Measurements from ENCODE around the gene CCDC186.

CCDC186 gene

GRCh38 chr10:114173921-114174694 is at the start of gene CCDC186:
CCDC186 (minus strand) TSS chr10:114174203; CDS start chr10:114163268, 10,935 bp downstream.
- DNase-seq (ENCODE audit: low read depth): peak; percentile 87
- no peak for TF ChIP-seq CTCF (IDR thresholded peaks at IDR 0.05; ENCODE audit: low read length, missing control alignments)
- peak within 1 kb of the TSS; percentile 99 for H3K4me3 ChIP-seq (replicated peaks; ENCODE audit: low read depth, low read length)

- no peak for DNase-seq (ENCODE audit: low read depth)
- TF ChIP-seq CTCF (IDR thresholded peaks at IDR 0.05; ENCODE audit: low read length, missing control alignments): no peak
- H3K4me3 ChIP-seq (replicated peaks; ENCODE audit: low read depth, low read length): no peak overlapping the region
Measured at GRCh38 chr10:114223066-114223465, 49.1 kb upstream of the CCDC186 start.

- no peak for DNase-seq (ENCODE audit: low read depth)
- no peak overlapping the region for H3K4me3 ChIP-seq (replicated peaks; ENCODE audit: low read depth, low read length)
- no peak for TF ChIP-seq CTCF (IDR thresholded peaks at IDR 0.05; ENCODE audit: low read length, missing control alignments)
Measured at GRCh38 chr10:114221235-114221634, 47.2 kb upstream of the CCDC186 start.

GRCh38 chr10:114220281-114220680 is 46.3 kb upstream of the CCDC186 start:
- H3K4me3 ChIP-seq (replicated peaks; ENCODE audit: low read depth, low read length): no peak overlapping the region
- TF ChIP-seq CTCF (IDR thresholded peaks at IDR 0.05; ENCODE audit: low read length, missing control alignments): no peak
- DNase-seq (ENCODE audit: low read depth): no peak

- no peak for TF ChIP-seq CTCF (IDR thresholded peaks at IDR 0.05; ENCODE audit: low read length, missing control alignments)
- H3K4me3 ChIP-seq (replicated peaks; ENCODE audit: low read depth, low read length): no peak overlapping the region
- DNase-seq (ENCODE audit: low read depth): no peak
Measured at GRCh38 chr10:114215033-114215432, 41.0 kb upstream of the CCDC186 start.

- TF ChIP-seq CTCF (IDR thresholded peaks at IDR 0.05; ENCODE audit: low read length, missing control alignments): no peak
- no peak overlapping the region for H3K4me3 ChIP-seq (replicated peaks; ENCODE audit: low read depth, low read length)
Measured at GRCh38 chr10:114212153-114212552, 38.1 kb upstream of the CCDC186 start.

GRCh38 chr10:114208351-114208750 is 34.3 kb upstream of the CCDC186 start:
- H3K4me3 ChIP-seq (replicated peaks; ENCODE audit: low read depth, low read length): no peak overlapping the region
- no peak for DNase-seq (ENCODE audit: low read depth)
- no peak for TF ChIP-seq CTCF (IDR thresholded peaks at IDR 0.05; ENCODE audit: low read length, missing control alignments)

More at GRCh38 chr10:114212153-114212552, 38.1 kb upstream of the CCDC186 start:
- no peak for DNase-seq (ENCODE audit: low read depth)
